Hepatic stellate cell (primary cell): ENCODE data around the gene PCTP.
A peak's percentile ranks its signal among the peaks of the same experiment; 100 is the strongest.

ENCODE experiments used
- DNase-seq: peaks from one replicate; pipeline ENCODE4 v3.0.0; 2011; ENCODE audit warnings: low spot score

Gene PCTP

DNA sequence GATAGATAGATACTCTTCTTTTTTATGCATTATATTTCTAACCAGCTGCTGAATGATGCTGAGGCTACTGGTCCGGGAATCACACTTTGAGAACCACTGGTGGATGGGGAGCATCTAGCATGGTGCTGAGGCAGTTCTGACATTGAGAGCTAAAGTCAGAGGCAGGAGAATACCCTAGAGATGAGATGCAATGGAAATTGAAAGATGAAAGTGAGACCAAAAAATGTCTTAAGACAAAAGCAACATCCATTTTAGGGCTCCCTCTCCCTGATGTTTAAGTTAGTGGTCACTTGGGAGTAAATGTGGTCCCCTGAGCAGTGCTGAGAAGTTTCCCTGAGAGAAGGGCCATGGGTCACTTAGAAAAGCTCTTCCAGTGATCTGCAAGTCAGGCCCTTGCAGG is 6.8 kb downstream of the PCTP start:
- no peak for DNase-seq

DNA sequence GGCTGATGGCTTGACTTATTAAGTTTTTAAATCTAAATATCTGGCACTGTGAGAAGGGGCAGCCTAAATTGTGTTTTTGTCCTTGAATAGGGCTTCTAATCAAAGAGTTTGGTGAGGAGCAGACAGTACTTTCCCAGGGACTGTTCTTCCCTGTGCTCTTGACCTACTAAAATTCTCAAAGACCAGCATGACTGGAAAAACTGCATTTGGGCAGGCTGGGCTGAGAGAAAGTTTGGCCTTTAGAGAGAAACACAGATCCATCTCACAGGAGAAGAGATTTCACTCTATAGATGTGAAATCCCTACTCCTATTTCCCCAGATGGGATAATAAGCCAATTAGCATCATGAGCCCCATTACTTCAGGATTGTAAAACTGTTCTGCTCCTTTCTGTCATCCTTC is 7.3 kb downstream of the PCTP start:
- no peak for DNase-seq

- no peak for DNase-seq
Measured at GRCh38 chr17:55760643-55761355, 9.9 kb downstream of the PCTP start.

DNA sequence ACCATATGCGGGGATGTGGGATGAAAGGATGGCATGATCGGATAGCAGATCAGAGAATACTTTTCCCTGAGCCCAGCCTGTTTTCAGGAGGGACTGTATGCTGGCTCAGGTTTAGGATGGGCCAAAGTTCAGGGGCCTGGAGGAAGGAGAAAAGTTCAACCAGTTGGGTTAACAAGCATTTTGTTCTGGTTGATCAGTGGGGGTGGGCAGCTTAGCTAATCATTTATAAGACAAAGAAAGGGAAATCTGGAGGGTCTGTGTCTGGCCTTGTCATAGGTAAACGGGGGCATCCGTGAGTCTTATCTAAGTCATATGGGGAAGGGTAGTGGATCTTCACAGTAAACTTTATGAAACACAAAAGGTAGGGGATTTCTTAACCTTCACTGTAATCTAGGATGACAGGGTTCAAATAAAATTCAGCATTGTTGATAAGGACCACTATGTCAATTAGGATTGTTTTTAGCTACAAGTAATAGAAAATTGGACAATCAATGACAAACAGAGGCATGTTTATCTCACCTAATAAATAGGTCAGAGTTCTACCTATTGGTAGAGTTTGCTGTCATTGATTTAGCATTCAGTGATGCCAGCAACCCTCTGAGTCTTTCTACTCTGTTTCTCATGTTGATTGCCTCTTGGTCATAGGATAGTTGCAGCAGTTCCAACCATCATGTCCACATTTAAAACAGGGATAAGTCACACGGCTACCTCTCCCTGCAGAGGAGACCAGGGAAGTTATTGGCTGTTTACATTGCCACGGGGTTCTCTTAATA is 11.4 kb downstream of the PCTP start:
- no peak for DNase-seq

DNA sequence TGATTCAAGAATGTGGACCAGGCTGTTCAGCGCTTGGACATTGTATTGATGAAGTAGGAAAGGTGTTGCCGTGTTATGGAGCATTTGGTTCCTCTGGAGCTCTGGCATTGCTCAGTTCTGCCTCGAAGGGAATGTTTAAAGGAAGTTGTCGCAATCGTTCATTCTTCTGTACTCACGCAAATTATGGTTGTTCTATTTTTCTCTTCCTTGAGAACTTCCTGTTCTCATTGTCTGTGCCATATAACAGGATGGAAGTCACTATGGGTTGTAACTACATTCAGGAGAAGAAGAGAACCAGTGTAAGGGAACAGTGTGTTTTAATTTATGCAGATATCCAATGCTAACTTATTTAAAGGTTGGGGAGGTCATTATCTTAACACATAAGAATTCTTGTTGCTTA is 13.0 kb downstream of the PCTP start:
- DNase-seq = no peak

GRCh38 chr17:55764610-55765009 is 13.8 kb downstream of the PCTP start:
- no peak for DNase-seq

- no peak for DNase-seq
Measured at GRCh38 chr17:55765472-55765871, 14.6 kb downstream of the PCTP start.

GRCh38 chr17:55768936-55769624 is 18.2 kb downstream of the PCTP start:
- no peak for DNase-seq

- peak; percentile 29 for DNase-seq
Measured at GRCh38 chr17:55769625-55770000, 18.8 kb downstream of the PCTP start.

DNA sequence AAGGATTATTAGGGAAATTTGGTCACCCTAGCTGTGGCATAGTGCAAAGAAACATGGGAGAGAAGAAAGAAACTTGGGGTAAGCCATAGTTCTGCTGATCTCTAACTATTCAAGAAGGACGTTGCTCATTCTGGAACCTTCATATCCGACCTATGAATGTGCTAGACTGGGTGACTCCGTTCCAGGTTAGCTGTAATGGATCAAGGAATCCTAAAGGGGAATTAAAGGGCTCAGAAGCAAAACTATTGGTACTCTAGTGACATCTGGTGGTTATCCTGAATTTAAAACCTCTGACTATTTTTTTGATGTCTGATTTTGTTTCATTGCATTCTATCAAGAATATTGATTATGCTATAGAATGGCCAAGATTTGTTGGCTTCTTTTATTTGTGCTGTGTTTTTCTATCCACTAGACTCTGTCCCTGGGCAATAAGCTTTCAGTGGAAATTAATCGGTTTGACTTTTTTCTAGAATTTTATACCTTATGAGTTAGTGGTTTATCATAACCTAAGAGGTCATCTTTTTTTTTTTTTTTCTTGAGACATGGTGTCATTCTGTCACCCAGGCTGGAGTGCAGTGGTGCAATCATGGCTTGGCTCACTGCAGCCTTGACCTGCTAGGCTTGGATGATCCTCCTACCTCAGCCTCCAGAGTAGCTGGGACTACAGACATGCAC is 19.5 kb downstream of the PCTP start:
- peak; percentile 27 for DNase-seq

- no peak for DNase-seq
Measured at GRCh38 chr17:55772086-55772485, 21.2 kb downstream of the PCTP start.

DNA sequence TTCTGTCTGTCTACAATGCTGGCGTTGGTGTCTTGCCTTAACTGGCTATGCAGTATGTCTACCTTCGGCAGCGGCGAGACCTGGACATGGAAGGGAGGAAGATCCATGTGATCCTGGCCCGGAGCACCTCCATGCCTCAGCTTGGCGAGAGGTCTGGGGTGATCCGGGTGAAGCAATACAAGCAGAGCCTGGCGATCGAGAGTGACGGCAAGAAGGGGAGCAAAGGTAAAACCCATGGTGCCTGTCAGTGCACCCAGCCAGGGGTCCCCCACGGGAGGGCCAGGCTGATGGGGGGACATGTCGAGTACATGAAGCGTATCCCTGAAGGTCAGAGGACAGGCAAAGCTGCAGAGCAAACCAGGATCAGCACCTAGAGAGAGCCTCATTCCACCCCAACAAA is 22.8 kb downstream of the PCTP start:
- DNase-seq = no peak

GRCh38 chr17:55774846-55775271 is 24.0 kb downstream of the PCTP start:
- no peak for DNase-seq

DNA sequence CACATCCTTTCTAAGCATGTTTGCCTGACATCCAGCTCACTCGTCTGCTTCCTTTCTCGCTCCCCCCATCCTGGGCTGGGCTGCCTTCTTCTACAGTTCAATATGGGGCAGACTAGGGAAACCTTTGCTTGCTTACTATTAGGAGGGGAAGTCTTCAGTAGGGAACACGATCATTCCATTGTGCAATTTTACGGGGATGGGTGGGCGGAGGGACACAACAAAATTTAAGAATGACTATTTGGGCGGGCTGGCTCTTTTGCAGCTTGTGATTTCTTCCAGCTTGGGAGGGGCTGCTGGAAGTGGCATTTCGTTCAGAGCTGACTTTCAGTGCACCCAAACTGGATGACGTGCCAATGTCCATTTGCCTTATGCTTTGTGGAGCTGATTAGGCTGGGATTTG is 25.4 kb downstream of the PCTP start:
- no peak for DNase-seq

DNA sequence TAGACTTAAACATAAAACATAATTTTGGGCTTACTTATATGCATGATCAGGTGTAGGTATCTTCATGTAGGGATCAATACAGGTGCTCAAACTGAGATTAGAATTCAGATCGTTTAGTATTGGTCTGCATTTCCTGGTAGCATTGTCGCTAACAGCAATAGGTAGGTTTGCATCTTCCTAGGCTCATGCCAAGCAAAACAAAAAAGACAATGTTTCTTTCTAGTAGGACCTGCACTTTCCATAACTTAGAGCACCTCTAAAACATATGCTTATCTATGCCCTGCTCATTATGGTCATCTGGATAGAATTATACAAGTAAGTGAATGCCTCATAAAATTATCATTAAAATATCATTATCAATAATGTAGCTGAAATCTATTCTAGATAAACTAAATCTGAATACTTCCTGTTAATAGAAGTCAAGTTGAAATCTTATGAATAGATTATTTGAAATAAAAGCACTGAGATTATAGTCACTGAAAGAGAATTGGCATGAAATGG is 26.7 kb downstream of the PCTP start:
- DNase-seq = no peak

DNA sequence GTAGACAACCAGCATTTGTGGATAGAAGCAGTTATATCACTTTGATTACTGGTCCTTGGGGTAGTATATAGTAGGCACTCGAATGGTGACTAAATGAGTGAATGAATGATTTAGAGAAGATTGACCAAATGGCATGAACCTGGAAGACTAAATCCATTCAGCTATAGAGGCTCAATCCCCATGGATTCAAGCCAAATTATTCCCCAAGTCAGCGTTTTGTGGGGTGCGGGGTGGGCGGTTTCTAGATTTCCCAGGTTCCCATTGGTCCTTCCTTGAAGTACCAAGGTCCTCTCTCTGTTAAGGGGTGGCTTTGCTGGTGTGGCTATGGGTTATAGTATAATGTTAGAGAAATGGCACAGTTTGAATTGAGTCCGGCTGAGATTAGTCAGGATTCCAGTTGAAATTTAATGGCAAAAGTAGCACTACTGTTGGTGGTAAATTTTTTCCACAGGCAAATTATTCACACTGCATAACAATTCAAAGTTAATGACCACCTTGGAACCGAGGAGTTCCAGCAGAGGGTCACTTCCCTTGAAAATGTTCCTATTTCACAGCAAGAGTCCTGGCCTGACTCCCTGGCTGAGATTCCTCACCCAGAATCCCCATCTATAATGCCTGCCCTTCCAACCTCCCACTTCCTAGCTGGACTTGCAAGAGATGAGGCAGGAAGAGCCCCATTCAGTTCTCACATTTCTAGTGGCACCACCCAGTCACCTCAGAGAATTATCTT is 27.7 kb downstream of the PCTP start:
- no peak for DNase-seq

GRCh38 chr17:55783684-55784245 is 32.9 kb downstream of the PCTP start:
- DNase-seq = no peak

DNA sequence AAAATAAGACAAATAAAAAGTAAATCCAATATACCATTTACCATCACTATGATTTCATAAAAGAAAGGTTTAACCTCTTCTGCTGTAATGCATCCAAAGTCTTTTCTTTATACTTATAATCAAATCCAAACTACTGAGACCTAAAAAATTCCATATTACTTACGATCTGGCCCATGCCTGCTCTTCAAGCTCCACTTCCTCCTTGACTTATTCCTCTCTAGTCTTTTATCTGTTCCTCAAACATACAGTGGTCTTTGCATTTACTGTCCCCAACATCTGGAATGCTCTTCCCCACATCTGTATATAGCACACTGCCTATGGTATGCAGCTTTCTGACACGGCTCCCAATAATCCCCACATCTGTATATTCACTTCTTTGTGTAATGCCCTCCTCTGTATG is 33.8 kb downstream of the PCTP start:
- DNase-seq = no peak

DNA sequence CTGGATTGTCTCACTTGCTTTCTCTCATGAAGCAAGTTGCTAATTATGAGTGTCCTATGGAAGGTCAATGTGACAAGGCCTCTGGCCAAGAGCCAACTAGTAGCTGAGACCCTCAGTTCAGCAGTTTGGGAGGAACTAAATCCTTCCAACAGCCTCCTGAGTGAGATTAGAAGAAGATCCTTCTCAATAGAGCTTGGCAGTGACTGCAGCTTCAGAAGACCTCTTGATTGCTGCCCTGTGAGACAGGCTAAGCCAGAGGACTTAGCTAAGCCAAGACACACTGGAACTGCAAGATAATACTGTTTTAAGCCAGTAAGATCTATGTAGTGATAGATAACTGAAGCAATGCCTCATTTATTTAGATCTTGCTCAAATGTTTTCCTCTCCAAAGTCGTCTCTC is 34.3 kb downstream of the PCTP start:
- no peak for DNase-seq

- no peak for DNase-seq
Measured at GRCh38 chr17:55793272-55793671, 42.4 kb downstream of the PCTP start.

DNA sequence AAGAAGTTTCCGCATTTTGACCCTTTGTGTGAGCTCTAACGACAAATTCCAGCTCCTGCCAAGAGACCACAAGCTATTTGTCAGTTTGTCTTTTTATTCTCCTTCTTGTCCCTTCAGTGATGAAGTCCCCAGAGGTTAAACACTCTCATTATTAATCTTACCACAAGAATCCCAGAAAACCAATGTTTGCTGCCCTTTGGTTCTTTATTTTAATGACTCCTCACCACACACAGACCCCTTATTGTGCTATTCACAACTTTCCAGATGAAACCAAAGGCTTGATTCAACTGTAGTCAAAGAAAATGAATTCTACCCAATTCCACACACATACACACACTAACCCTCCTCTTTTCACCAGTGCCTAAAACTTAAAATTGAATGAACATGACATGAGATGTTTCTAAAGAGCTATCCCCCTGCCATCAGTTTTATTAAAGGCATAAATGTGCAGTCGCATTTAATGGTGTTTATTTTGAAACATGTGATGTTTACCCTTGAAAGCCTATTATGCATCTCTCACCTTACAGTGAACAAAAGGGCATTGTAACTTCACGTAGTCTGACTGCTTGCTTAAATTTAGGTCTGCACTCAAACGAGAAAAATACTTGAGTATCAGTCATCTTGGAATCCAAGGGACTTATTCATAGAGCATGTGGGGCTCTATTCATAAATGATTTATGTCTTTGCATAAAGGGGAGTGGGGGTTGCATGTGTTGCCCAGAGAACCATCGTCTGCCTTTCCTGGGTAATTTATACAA is 44.1 kb downstream of the PCTP start:
- DNase-seq = no peak
